ENCODE results near the gene SH3GL1.

The SH3GL1 gene

GRCh38 chr19:4388337-4389063 is 11.8 kb downstream of the SH3GL1 start:
- Histone ChIP-seq H3K27ac (ENCODE audit: low read depth in 2 of 2, low read length in 2 of 2) (peak overlapping the region in 1 of 2 donors; percentile 23), H3K9ac (ENCODE audit: low read depth in 1 of 2, low read length in 2 of 2) (no peak overlapping the region), H3K4me1 (ENCODE audit: control insufficient read depth in 2 of 2, insufficient read depth in 2 of 2, low read length in 2 of 2) (peaks cover 16 to 23% of the 10 kb centered on the region in 2 donors), H3K27me3 (ENCODE audit: control insufficient read depth in 2 of 2, insufficient read depth in 2 of 2, low read length in 2 of 2) (no peaks in the 10 kb centered on the region), H3K4me3 (ENCODE audit: low read length in 2 of 2) (no peak overlapping the region), H3K36me3 (ENCODE audit: control insufficient read depth in 2 of 2, insufficient read depth in 2 of 2, low read length in 2 of 2) (peaks cover 2 to 7% of the 10 kb centered on the region in 2 donors), H3K9me3 (ENCODE audit: control insufficient read depth in 2 of 2, low read length in 2 of 2) (no peaks in the 10 kb centered on the region)

- Histone ChIP-seq H3K9ac (ENCODE audit: low read depth in 1 of 2, low read length in 2 of 2) (no peak overlapping the region), H3K27ac (ENCODE audit: low read depth in 2 of 2, low read length in 2 of 2) (no peak overlapping the region), H3K36me3 (ENCODE audit: control insufficient read depth in 2 of 2, insufficient read depth in 2 of 2, low read length in 2 of 2) (peaks cover 3 to 9% of the 10 kb centered on the region in 2 donors), H3K4me1 (ENCODE audit: control insufficient read depth in 2 of 2, insufficient read depth in 2 of 2, low read length in 2 of 2) (peaks cover 13 to 16% of the 10 kb centered on the region in 2 donors), H3K4me3 (ENCODE audit: low read length in 2 of 2) (no peak overlapping the region), H3K9me3 (ENCODE audit: control insufficient read depth in 2 of 2, low read length in 2 of 2) (no peaks in the 10 kb centered on the region), H3K27me3 (ENCODE audit: control insufficient read depth in 2 of 2, insufficient read depth in 2 of 2, low read length in 2 of 2) (no peaks in the 10 kb centered on the region)
These were observed 14.1 kb downstream of the SH3GL1 start for GRCh38 chr19:4386041-4386782.

- peaks cover 11% of the 10 kb centered on the region in 2 donors for H3K4me1 ChIP-seq (ENCODE audit: control insufficient read depth in 2 of 2, insufficient read depth in 2 of 2, low read length in 2 of 2)
- H3K27ac ChIP-seq (ENCODE audit: low read depth in 2 of 2, low read length in 2 of 2), result no peak overlapping the region
- no peaks in the 10 kb centered on the region for H3K27me3 ChIP-seq (ENCODE audit: control insufficient read depth in 2 of 2, insufficient read depth in 2 of 2, low read length in 2 of 2)
- H3K9me3 ChIP-seq (ENCODE audit: control insufficient read depth in 2 of 2, low read length in 2 of 2), result no peaks in the 10 kb centered on the region
- H3K9ac ChIP-seq (ENCODE audit: low read depth in 1 of 2, low read length in 2 of 2), result no peak overlapping the region
- H3K4me3 ChIP-seq (ENCODE audit: low read length in 2 of 2), result no peak overlapping the region
- H3K36me3 ChIP-seq (ENCODE audit: control insufficient read depth in 2 of 2, insufficient read depth in 2 of 2, low read length in 2 of 2), result peaks cover 3 to 9% of the 10 kb centered on the region in 2 donors
These were observed 14.9 kb downstream of the SH3GL1 start for GRCh38 chr19:4385291-4386040.

GRCh38 chr19:4380254-4380727 is 20.1 kb downstream of the SH3GL1 start:
- peaks cover 27 to 29% of the 10 kb centered on the region in 2 donors for H3K4me1 ChIP-seq (ENCODE audit: control insufficient read depth in 2 of 2, insufficient read depth in 2 of 2, low read length in 2 of 2)
- peaks cover 3 to 9% of the 10 kb centered on the region in 2 donors for H3K36me3 ChIP-seq (ENCODE audit: control insufficient read depth in 2 of 2, insufficient read depth in 2 of 2, low read length in 2 of 2)

GRCh38 chr19:4379383-4380253 is 20.7 kb downstream of the SH3GL1 start:
- H3K27me3 ChIP-seq (ENCODE audit: control insufficient read depth in 2 of 2, insufficient read depth in 2 of 2, low read length in 2 of 2), result no peaks in the 10 kb centered on the region
- peaks cover 33 to 34% of the 10 kb centered on the region in 2 donors for H3K4me1 ChIP-seq (ENCODE audit: control insufficient read depth in 2 of 2, insufficient read depth in 2 of 2, low read length in 2 of 2)
- H3K9ac ChIP-seq (ENCODE audit: low read depth in 1 of 2, low read length in 2 of 2), result no peak overlapping the region
- peak overlapping the region; percentile 13 to 41 for H3K4me3 ChIP-seq (ENCODE audit: low read length in 2 of 2)
- peaks cover 3 to 9% of the 10 kb centered on the region in 2 donors for H3K36me3 ChIP-seq (ENCODE audit: control insufficient read depth in 2 of 2, insufficient read depth in 2 of 2, low read length in 2 of 2)
- no peaks in the 10 kb centered on the region for H3K9me3 ChIP-seq (ENCODE audit: control insufficient read depth in 2 of 2, low read length in 2 of 2)
- H3K27ac ChIP-seq (ENCODE audit: low read depth in 2 of 2, low read length in 2 of 2), result peak overlapping the region in 1 of 2 donors; percentile 52

More at GRCh38 chr19:4380254-4380727, 20.1 kb downstream of the SH3GL1 start:
- Histone ChIP-seq H3K4me3 (ENCODE audit: low read length in 2 of 2) (peak overlapping the region in 1 of 2 donors; percentile 41), H3K9ac (ENCODE audit: low read depth in 1 of 2, low read length in 2 of 2) (no peak overlapping the region), H3K27me3 (ENCODE audit: control insufficient read depth in 2 of 2, insufficient read depth in 2 of 2, low read length in 2 of 2) (no peaks in the 10 kb centered on the region), H3K9me3 (ENCODE audit: control insufficient read depth in 2 of 2, low read length in 2 of 2) (no peaks in the 10 kb centered on the region), H3K27ac (ENCODE audit: low read depth in 2 of 2, low read length in 2 of 2) (peak overlapping the region in 1 of 2 donors; percentile 52)

GRCh38 chr19:4378886-4379285 is 21.5 kb downstream of the SH3GL1 start:
- Histone ChIP-seq H3K27me3 (ENCODE audit: control insufficient read depth in 2 of 2, insufficient read depth in 2 of 2, low read length in 2 of 2) (no peaks in the 10 kb centered on the region), H3K9me3 (ENCODE audit: control insufficient read depth in 2 of 2, low read length in 2 of 2) (no peaks in the 10 kb centered on the region), H3K4me3 (ENCODE audit: low read length in 2 of 2) (no peak overlapping the region), H3K27ac (ENCODE audit: low read depth in 2 of 2, low read length in 2 of 2) (no peak overlapping the region), H3K9ac (ENCODE audit: low read depth in 1 of 2, low read length in 2 of 2) (no peak overlapping the region), H3K36me3 (ENCODE audit: control insufficient read depth in 2 of 2, insufficient read depth in 2 of 2, low read length in 2 of 2) (peaks cover 3 to 5% of the 10 kb centered on the region in 2 donors), H3K4me1 (ENCODE audit: control insufficient read depth in 2 of 2, insufficient read depth in 2 of 2, low read length in 2 of 2) (peaks cover 41% of the 10 kb centered on the region in 2 donors)

GRCh38 chr19:4376991-4377781 is 23.2 kb downstream of the SH3GL1 start:
- H3K4me3 ChIP-seq (ENCODE audit: low read length in 2 of 2), result no peak overlapping the region
- no peak overlapping the region for H3K27ac ChIP-seq (ENCODE audit: low read depth in 2 of 2, low read length in 2 of 2)
- H3K4me1 ChIP-seq (ENCODE audit: control insufficient read depth in 2 of 2, insufficient read depth in 2 of 2, low read length in 2 of 2), result peaks cover 44 to 47% of the 10 kb centered on the region in 2 donors
- H3K36me3 ChIP-seq (ENCODE audit: control insufficient read depth in 2 of 2, insufficient read depth in 2 of 2, low read length in 2 of 2), result no peaks in the 10 kb centered on the region
- no peaks in the 10 kb centered on the region for H3K9me3 ChIP-seq (ENCODE audit: control insufficient read depth in 2 of 2, low read length in 2 of 2)
- H3K27me3 ChIP-seq (ENCODE audit: control insufficient read depth in 2 of 2, insufficient read depth in 2 of 2, low read length in 2 of 2), result no peaks in the 10 kb centered on the region
- no peak overlapping the region for H3K9ac ChIP-seq (ENCODE audit: low read depth in 1 of 2, low read length in 2 of 2)

GRCh38 chr19:4376671-4376990 is 23.7 kb downstream of the SH3GL1 start:
- Histone ChIP-seq H3K9ac (ENCODE audit: low read depth in 1 of 2, low read length in 2 of 2) (no peak overlapping the region), H3K27me3 (ENCODE audit: control insufficient read depth in 2 of 2, insufficient read depth in 2 of 2, low read length in 2 of 2) (no peaks in the 10 kb centered on the region), H3K36me3 (ENCODE audit: control insufficient read depth in 2 of 2, insufficient read depth in 2 of 2, low read length in 2 of 2) (no peaks in the 10 kb centered on the region), H3K27ac (ENCODE audit: low read depth in 2 of 2, low read length in 2 of 2) (peak overlapping the region in 1 of 2 donors; percentile 11), H3K4me3 (ENCODE audit: low read length in 2 of 2) (no peak overlapping the region), H3K9me3 (ENCODE audit: control insufficient read depth in 2 of 2, low read length in 2 of 2) (no peaks in the 10 kb centered on the region), H3K4me1 (ENCODE audit: control insufficient read depth in 2 of 2, insufficient read depth in 2 of 2, low read length in 2 of 2) (peaks cover 44 to 47% of the 10 kb centered on the region in 2 donors)

Data from mucosa of rectum (tissue), 2 donors.